ENCODE data around the gene JADE3.

GRCh38 chrX:46978341-46979291 is 66.4 kb downstream of the JADE3 start:
- TF ChIP-seq CTCF (conservative IDR thresholded peaks at IDR 0.05; ENCODE audit: low read length) (peak; percentile 64), EZH2phosphoT487 (IDR thresholded peaks at IDR 0.05; ENCODE audit: borderline replicate concordance) (no peak)

Measured in Loucy (cell line).